NB4 (cell line): ENCODE measurements around the gene CDH15.
"Not testable (repeated sequence)": the region's sequence is repeated elsewhere in the genome, so short reads cannot be mapped to it uniquely, and the experiment has no call there.

Source experiments
- DNase-seq: peaks from one replicate; pipeline ENCODE4 v3.0.0; 2010; ENCODE audit warnings: low read depth
- H3K4me3 ChIP-seq: one replicate; pipeline ENCODE4 v1.5.1; 2011; ENCODE audit warnings: mild to moderate bottlenecking, low read depth, low read length, moderate library complexity
- CTCF ChIP-seq: IDR thresholded peaks from one replicate; pipeline ENCODE4 v1.5.1; 2012; ENCODE audit warnings: low read depth, low read length
- MAX ChIP-seq: IDR thresholded peaks from 2 replicates; pipeline ENCODE4 v1.6.1; 2011; ENCODE audit warnings: low read depth, low read length
- MYC ChIP-seq: IDR thresholded peaks from 2 replicates; pipeline ENCODE4 v1.6.1; 2011; ENCODE audit warnings: low read depth, low read length
- POLR2A ChIP-seq: IDR thresholded peaks from 2 replicates; pipeline ENCODE4 v1.6.1; 2011; ENCODE audit warnings: mild to moderate bottlenecking; ENCODE audit not compliant: insufficient read length; ENCODE audit errors: extremely low read depth

The CDH15 gene

GRCh38 chr16:89187770-89188392, 16.3 kb downstream of the CDH15 start:
- H3K4me3 ChIP-seq, result no peak overlapping the region
- TF ChIP-seq MYC (no peak), CTCF (no peak), MAX (no peak), POLR2A (no peak)
- no peak for DNase-seq

GRCh38 chr16:89188471-89189357, 17.2 kb downstream of the CDH15 start:
- H3K4me3 ChIP-seq, DNase-seq: not testable (repeated sequence)

- DNase-seq, result no peak
- no peak overlapping the region for H3K4me3 ChIP-seq
- no peak for TF ChIP-seq POLR2A
Measured at GRCh38 chr16:89189358-89190025, 17.9 kb downstream of the CDH15 start.

GRCh38 chr16:89190150-89190958, 18.8 kb downstream of the CDH15 start:
- peak; percentile 12 for DNase-seq
- H3K4me3 ChIP-seq, result no peak overlapping the region
- TF ChIP-seq MYC (no peak), MAX (no peak), CTCF (no peak), POLR2A (no peak)

GRCh38 chr16:89191033-89191900, 19.7 kb downstream of the CDH15 start:
- DNase-seq, result peak; percentile 16
- TF ChIP-seq CTCF (no peak), MAX (no peak), POLR2A (no peak), MYC (no peak)

GRCh38 chr16:89191901-89192185, 20.3 kb downstream of the CDH15 start:
- H3K4me3 ChIP-seq, result peak overlapping the region; percentile 25
- DNase-seq, result no peak
- TF ChIP-seq CTCF (no peak), POLR2A (no peak), MAX (no peak), MYC (no peak)

More at GRCh38 chr16:89191033-89191900, 19.7 kb downstream of the CDH15 start:
- H3K4me3 ChIP-seq, result no peak overlapping the region
